Uterus (tissue), 2 donors: Measurements from ENCODE around the gene PRR20E.

Source experiments
- POLR2A ChIP-seq, 2 donors: fragments of 450-650 bp; IDR thresholded peaks; one replicate each; pipeline ENCODE4 v1.6.1; 2016; ENCODE audit warnings: antibody characterized with exemption in 2 of 2, mild to moderate bottlenecking in 1 of 2, moderate library complexity in 1 of 2
- TF ChIP-seq, protein P1 (sequence below), 4 experiments: fragments of 200-600 bp in 2 of 4; fragments of 450-650 bp in 2 of 4; sonication (generic) in 2 of 4; IDR thresholded peaks; one replicate each; pipeline ENCODE4 v1.5.1; 2016 to 2019; ENCODE audit warnings: antibody characterized with exemption in 4 of 4, mild to moderate bottlenecking in 2 of 4, moderate library complexity in 1 of 4

DNA sequence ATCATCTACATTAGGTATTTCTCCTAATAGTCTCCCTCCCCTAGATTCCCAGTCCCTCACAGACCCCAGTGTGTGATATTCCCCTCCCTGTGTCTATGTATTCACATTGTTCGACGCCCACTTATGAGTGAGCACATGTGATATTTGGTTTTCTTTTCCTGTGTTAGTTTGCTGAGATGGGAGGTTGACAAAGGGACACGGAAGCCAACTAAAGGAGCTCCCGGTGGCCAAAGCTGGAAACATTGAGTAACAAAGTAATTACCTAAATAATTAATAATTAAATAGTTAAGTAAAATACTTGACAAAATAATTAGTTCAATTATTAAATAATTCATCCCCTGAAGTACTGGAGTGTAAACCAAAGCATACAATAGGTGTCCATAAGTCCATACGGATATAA, 28.0 kb upstream of the PRR20E start:
- TF ChIP-seq, protein P1, sequence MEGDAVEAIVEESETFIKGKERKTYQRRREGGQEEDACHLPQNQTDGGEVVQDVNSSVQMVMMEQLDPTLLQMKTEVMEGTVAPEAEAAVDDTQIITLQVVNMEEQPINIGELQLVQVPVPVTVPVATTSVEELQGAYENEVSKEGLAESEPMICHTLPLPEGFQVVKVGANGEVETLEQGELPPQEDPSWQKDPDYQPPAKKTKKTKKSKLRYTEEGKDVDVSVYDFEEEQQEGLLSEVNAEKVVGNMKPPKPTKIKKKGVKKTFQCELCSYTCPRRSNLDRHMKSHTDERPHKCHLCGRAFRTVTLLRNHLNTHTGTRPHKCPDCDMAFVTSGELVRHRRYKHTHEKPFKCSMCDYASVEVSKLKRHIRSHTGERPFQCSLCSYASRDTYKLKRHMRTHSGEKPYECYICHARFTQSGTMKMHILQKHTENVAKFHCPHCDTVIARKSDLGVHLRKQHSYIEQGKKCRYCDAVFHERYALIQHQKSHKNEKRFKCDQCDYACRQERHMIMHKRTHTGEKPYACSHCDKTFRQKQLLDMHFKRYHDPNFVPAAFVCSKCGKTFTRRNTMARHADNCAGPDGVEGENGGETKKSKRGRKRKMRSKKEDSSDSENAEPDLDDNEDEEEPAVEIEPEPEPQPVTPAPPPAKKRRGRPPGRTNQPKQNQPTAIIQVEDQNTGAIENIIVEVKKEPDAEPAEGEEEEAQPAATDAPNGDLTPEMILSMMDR (IDR thresholded peaks at IDR 0.05): no peak
- TF ChIP-seq POLR2A (IDR thresholded peaks at IDR 0.05): no peak
